Common myeloid progenitor, CD34-positive (primary cell): ENCODE results near the gene CTAG1A.
"Not testable (repeated sequence)": the region's sequence is repeated elsewhere in the genome, so short reads cannot be mapped to it uniquely, and the experiment has no call there.

Source experiments
- CTCF ChIA-PET: fragments of 350-600 bp; sonication (Branson Sonifier 250); formaldehyde crosslinking; loops from one replicate; lab custom pipeline; 2021; ENCODE audit warnings: antibody characterized with exemption; lab: Charles Lee
- POLR2A ChIA-PET: fragments of 350-600 bp; sonication (Branson Sonifier 250); formaldehyde crosslinking; loops from one replicate; lab custom pipeline; 2021; ENCODE audit warnings: antibody characterized with exemption; lab: Charles Lee
- DNase-seq, 3 donors: peaks; one replicate each; pipeline versions ENCODE4 v3.0.0 to v3.0.0-alpha.2; 2013
- H3K27ac ChIP-seq, 2 experiments: 1 replicate in 1 of 2; 2 replicates in 1 of 2; pipeline ENCODE4 v1.7.0; 2013; ENCODE audit warnings: inconsistent platforms in 2 of 2, low read length in 2 of 2, mild to moderate bottlenecking in 2 of 2, low read depth in 1 of 2, moderate library complexity in 1 of 2; ENCODE audit not compliant: severe bottlenecking in 2 of 2, insufficient read depth in 1 of 2, poor library complexity in 1 of 2
- H3K27me3 ChIP-seq, 5 experiments: replicated peaks in 2 of 5; 1 replicate in 3 of 5; 2 replicates in 2 of 5; pipeline versions ENCODE4 v1.6.1 to v1.7.0; 2013; ENCODE audit warnings: low read length in 4 of 5, mild to moderate bottlenecking in 2 of 5, moderate library complexity in 2 of 5, inconsistent platforms in 1 of 5; ENCODE audit not compliant: insufficient read depth in 5 of 5, control insufficient read depth in 4 of 5
- H3K36me3 ChIP-seq, 4 experiments: 1 replicate in 2 of 4; 2 replicates in 2 of 4; pipeline versions ENCODE4 v1.6.1 to v1.7.0; 2013; ENCODE audit warnings: low read length in 3 of 4, control low read depth in 1 of 4, mild to moderate bottlenecking in 1 of 4; ENCODE audit not compliant: control insufficient read depth in 4 of 4, insufficient read depth in 4 of 4
- H3K4me1 ChIP-seq, 4 experiments: 1 replicate in 3 of 4; 2 replicates in 1 of 4; pipeline versions ENCODE4 v1.6.1 to v1.7.1; 2013; ENCODE audit warnings: low read length in 3 of 4, mild to moderate bottlenecking in 3 of 4, control low read depth in 1 of 4, inconsistent platforms in 1 of 4, moderate library complexity in 1 of 4; ENCODE audit not compliant: control insufficient read depth in 4 of 4, insufficient read depth in 4 of 4; ENCODE audit errors: control extremely low read depth in 1 of 4
- H3K4me3 ChIP-seq, 7 experiments: 1 replicate in 4 of 7; 2 replicates in 3 of 7; pipeline versions ENCODE4 v1.5.1 to v1.7.0; 2013; ENCODE audit warnings: mild to moderate bottlenecking in 7 of 7, low read length in 6 of 7, moderate library complexity in 6 of 7, inconsistent platforms in 2 of 7, low read depth in 2 of 7, control low read depth in 1 of 7; ENCODE audit not compliant: insufficient read depth in 4 of 7, control insufficient read depth in 1 of 7; ENCODE audit errors: extremely low read depth in 1 of 7
- H3K9me3 ChIP-seq, 5 experiments: 1 replicate in 4 of 5; 2 replicates in 1 of 5; pipeline versions ENCODE4 v1.6.1 to v1.7.1; 2013; ENCODE audit warnings: low read length in 4 of 5, mild to moderate bottlenecking in 2 of 5, inconsistent platforms in 1 of 5, low read depth in 1 of 5, moderate library complexity in 1 of 5; ENCODE audit not compliant: control insufficient read depth in 4 of 5, insufficient read depth in 2 of 5; ENCODE audit errors: control extremely low read depth in 1 of 5
- WGBS: methylation state at CpG from one replicate; pipeline ENCODE4 v1.1.5; 2013; ENCODE audit not compliant: insufficient coverage; 5-methylcytosine and 5-hydroxymethylcytosine counted together

Gene CTAG1A

DNA sequence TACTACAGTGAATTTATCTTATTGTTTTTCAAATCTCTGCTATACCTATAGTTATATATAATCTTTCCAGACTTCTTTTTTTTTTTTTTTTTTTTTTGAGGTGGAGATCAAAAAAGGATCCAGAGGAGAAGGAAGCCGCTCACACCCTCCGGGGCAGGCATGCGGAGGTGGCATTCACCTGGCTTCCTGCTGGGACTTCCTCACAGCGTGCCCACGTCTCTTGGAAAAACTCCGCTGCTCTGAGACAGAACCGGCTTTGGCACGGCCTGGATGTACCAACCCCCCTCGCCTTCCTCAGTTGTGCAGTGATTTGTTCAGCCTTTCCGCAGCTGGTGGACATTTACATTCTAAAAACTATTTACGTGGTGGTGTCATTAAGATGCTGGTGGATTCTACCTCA lies 23.0 kb downstream of the CTAG1A start:
- DNase-seq, CTCF ChIA-PET, H3K36me3 ChIP-seq, H3K27me3 ChIP-seq, POLR2A ChIA-PET, H3K27ac ChIP-seq, H3K9me3 ChIP-seq, H3K4me3 ChIP-seq: not testable (repeated sequence)
- peaks cover 0 to 13% (median 5%) of the 10 kb centered on the region in 4 experiments for H3K4me1 ChIP-seq
- WGBS, result no CpG with 5 or more reads among the region's 11 CpGs

DNA sequence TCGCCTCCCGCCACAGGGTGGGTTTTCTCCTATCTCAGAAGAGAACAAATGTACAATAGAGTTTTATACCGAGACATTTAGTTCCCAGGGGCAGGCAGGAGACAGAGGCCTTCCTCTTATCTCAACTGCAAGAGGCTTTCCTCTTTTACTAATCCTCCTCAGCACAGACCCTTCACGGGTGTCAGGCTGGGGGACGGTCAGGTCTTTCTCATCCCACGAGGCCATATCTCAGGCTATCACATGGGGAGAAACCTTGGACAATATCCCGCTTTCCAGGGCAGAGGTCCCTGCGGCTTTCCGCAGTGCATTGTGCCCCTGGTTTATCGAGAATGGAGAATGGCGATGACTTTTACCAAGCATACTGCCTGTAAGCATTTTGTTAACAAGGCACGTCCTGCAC lies 23.9 kb downstream of the CTAG1A start:
- H3K9me3 ChIP-seq, POLR2A ChIA-PET, H3K4me3 ChIP-seq, H3K27me3 ChIP-seq, H3K36me3 ChIP-seq, CTCF ChIA-PET, DNase-seq, H3K27ac ChIP-seq, H3K4me1 ChIP-seq: not testable (repeated sequence)
- WGBS, result 67% methylated on average over 6 of the region's 12 CpGs

DNA sequence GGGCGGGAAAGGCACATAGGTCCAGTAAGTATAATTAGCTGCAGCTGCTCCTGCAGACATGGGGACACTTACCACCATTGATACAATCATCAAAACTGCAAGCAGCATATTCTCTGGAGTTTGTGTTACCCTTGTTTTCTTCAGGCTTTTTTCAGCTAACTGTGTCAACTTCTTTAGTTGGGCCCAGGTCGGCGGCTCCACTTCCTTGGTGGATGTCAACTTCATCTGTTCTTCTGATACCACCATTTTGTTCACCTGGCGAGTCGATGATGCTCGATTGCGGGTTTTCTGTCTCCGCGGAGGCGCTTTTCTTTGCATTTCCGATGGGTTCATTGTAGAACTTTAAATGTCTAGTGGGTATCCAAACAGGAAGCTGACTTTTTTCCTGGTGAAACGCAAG lies 26.2 kb downstream of the CTAG1A start:
- 90% methylated on average over 3 of the region's 12 CpGs for WGBS
- H3K9me3 ChIP-seq, H3K36me3 ChIP-seq, H3K27me3 ChIP-seq, H3K4me1 ChIP-seq, POLR2A ChIA-PET, H3K27ac ChIP-seq, H3K4me3 ChIP-seq, DNase-seq: not testable (repeated sequence)
- CTCF ChIA-PET, result interaction anchor here (1.8 kb wide), 1 partner anchor 17 kb away, joined by 5 read pairs; no protein-coding TSS in a partner anchor

DNA sequence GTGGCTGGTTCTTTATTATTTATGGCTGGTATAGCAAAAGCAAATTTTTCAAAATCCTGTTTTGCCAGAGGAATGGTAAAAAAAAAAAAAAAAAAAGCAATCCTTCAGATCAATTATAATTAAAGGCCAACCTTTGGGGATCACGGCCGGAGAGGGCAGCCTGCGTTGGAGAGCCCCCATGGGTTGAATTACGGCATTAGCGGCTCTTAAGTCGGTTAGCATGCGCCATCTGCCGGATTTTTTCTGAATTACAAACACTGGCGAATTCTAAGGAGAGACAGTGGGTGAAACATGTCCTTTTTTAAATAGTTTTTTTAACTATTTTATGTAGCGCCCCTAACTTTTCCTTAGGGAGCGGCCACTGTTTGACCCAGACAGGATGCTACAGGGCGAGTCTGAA lies 28.7 kb downstream of the CTAG1A start:
- CTCF ChIA-PET, H3K9me3 ChIP-seq, H3K4me1 ChIP-seq, H3K36me3 ChIP-seq, DNase-seq, H3K27ac ChIP-seq, H3K4me3 ChIP-seq, H3K27me3 ChIP-seq, POLR2A ChIA-PET: not testable (repeated sequence)
- no CpG with 5 or more reads among the region's 12 CpGs for WGBS

DNA sequence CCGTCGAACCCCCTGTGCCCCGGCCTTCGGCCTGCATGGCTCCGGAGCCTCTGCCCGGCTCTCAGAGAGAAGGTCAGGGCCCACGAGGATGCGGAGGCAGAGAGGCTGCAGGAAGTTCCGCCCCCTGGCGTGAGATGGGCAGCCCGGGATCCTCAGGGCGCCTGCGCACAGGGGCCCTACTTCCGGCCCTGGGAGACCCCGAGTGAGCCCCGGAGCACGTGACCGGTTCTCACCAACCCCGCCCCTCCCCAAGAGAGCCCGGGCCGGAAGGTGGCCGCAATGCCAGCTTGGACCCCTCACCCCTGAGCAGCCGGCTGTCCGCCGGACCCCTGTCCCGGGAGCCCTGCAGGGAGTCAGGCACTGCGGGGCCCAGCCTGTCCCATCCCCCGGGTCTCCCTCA lies 34.2 kb downstream of the CTAG1A start, which contains the start of gene CTAG1B:
CTAG1B (minus strand) TSS at position 101 of the 400 bp plus-strand sequence; CDS start at position 37, 64 bp downstream.
- POLR2A ChIA-PET, result not testable (repeated sequence)
- WGBS, result no CpG with 5 or more reads among the region's 28 CpGs

DNA sequence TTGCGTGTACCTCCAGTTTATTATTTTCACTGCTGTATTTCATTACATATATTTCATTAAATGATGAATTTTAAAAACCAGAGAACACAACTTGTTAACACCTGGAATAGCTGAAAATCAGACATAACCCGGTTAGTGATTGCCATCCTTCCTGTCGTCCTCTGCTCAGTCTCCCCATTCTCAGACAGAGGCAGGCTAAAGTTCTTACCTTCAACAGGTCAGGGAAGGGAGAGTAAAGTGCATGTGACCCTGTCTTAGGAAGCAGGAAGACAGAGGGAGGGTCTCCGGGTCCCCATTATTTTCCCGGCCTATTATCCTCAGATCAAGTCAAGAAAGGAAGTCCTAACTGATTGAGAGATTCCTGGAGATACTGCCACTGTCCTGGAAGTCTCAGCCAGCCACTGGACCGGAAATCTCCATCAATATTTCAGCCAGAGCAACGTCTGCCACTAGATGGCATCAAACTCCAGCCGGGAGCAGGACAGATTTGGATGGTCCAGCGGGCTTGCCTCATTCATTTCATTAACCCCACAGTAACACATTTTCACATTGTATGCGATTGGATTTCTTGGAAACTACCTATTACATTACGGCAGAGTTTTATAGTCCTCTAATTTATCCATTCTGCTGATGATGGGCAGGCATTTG lies 36.0 kb downstream of the CTAG1A start:
- CTCF ChIA-PET, DNase-seq, H3K9me3 ChIP-seq, POLR2A ChIA-PET, H3K27ac ChIP-seq, H3K27me3 ChIP-seq, H3K4me1 ChIP-seq, H3K4me3 ChIP-seq, H3K36me3 ChIP-seq: not testable (repeated sequence)
- no CpG with 5 or more reads among the region's 11 CpGs for WGBS

More for the DNA sequence above, 34.2 kb downstream of the CTAG1A start, which contains the start of gene CTAG1B:
- H3K36me3 ChIP-seq, H3K4me3 ChIP-seq, H3K9me3 ChIP-seq, H3K27ac ChIP-seq, DNase-seq, CTCF ChIA-PET, H3K4me1 ChIP-seq, H3K27me3 ChIP-seq: not testable (repeated sequence)

DNA sequence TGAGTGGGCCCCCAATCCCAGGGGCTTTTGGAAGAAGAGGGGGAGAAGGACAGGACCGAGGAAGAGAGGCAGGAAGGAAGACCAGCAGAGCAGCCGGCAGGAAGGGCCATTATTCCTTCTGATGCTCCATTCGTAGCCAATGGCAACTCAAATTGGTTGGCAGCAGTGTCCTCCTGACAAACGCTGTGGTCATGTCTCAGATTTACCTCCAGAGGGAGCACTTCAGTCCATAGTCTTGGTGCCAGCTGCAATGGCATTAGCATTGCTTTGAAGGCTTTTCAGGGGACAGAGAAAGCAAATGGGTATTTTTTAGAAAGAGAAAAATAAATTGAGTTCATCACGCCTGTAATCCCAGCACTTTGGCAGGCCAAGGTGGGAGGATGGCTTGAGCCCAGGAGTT lies 44.0 kb downstream of the CTAG1A start:
- not testable (repeated sequence) for H3K9me3 ChIP-seq
- no CpG with 5 or more reads among the region's 5 CpGs for WGBS

More for the DNA sequence above, 44.0 kb downstream of the CTAG1A start:
- H3K36me3 ChIP-seq, H3K27me3 ChIP-seq, POLR2A ChIA-PET, DNase-seq, H3K4me3 ChIP-seq, H3K4me1 ChIP-seq, CTCF ChIA-PET, H3K27ac ChIP-seq: not testable (repeated sequence)
